Measurements from ENCODE around the gene NUP54. TPM values are rescaled to one million over a fixed set of nuclear protein-coding genes. Genes with fewer than 3 reads are reported as not detected.

NUP54 gene
- total and polyA plus RNA-seq, 2 of the 8 experiments (the other 6 are each of a cell fraction or from before 2014, with no cell fraction given), result 51.4 to 103 TPM

DNA sequence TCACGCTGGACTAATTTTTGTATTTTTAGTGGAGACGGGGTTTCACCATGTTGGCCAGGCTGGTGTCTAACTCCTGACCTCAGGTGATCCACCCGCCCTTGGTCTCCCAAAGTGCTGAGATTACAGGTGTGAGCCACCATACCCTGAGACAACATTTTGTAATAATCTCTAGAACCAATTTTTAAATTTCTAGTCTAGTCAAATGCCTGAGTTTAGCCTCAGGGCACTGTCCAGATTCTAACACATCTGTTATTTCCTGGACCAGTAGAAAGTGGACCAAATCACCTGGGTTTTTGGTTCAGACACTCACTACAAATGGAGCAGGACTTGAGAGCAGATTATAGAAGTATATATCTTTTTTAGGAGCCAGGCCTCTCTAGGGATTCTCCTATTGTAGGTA lies 52.1 kb downstream of the NUP54 start:
- Histone ChIP-seq H4K5ac (ENCODE audit: insufficient read length, low read depth, low read length) (no peak overlapping the region), H2BK15ac (ENCODE audit: low read length) (no peak overlapping the region), H3K4ac (replicated peaks; ENCODE audit: insufficient read length, low read depth, low read length) (no peak overlapping the region), H3K27ac (ENCODE audit: low read depth, low read length) (no peak overlapping the region), H2BK12ac (ENCODE audit: low read depth, low read length) (no peak overlapping the region), H3K9ac (replicated peaks in 1 of 4; ENCODE audit: extremely low read depth in 1 of 4, low read depth in 3 of 4, low read length in 3 of 4) (no peak overlapping the region), H4K91ac (replicated peaks; ENCODE audit: insufficient read length, low read length) (no peak overlapping the region), H2AK5ac (ENCODE audit: low read depth, low read length) (no peak overlapping the region), H2AFZ (ENCODE audit: low read length) (no peak overlapping the region), H2BK5ac (ENCODE audit: low read depth, low read length) (no peak overlapping the region), H4K8ac (ENCODE audit: extremely low read depth, insufficient read depth, low read length) (no peak overlapping the region), H3K27me3 (replicated peaks in 1 of 4; ENCODE audit: control insufficient read depth in 3 of 4, extremely low read depth in 1 of 4, insufficient read depth in 3 of 4, low read length in 3 of 4) (no peaks in the 10 kb centered on the region), H3K23me2 (ENCODE audit: low read depth, low read length) (no peaks in the 10 kb centered on the region), H3K23ac (ENCODE audit: insufficient read length) (no peak overlapping the region), H3K36me3 (ENCODE audit: control insufficient read depth in 2 of 4, insufficient read depth in 4 of 4, low read length in 3 of 4) (no peaks in the 10 kb centered on the region), H3K79me1 (ENCODE audit: low read depth, low read length) (no peaks in the 10 kb centered on the region), H2BK20ac (ENCODE audit: low read length) (no peak overlapping the region), H3K79me2 (ENCODE audit: control insufficient read depth in 1 of 2, insufficient read depth in 2 of 2, low read length in 2 of 2) (no peaks in the 10 kb centered on the region), H3K4me3 (ENCODE audit: extremely low read depth in 1 of 4, insufficient read depth in 2 of 4, low read depth in 3 of 4, low read length in 4 of 4) (no peak overlapping the region), H3K9me3 (ENCODE audit: insufficient read depth in 2 of 2, low read depth in 1 of 2, low read length in 1 of 2) (0 out of 4 replicates have a peak, but pooled peaks cover 0 to 2% of the 10 kb centered on the region in 2 experiments), H2BK120ac (replicated peaks; ENCODE audit: low read depth, low read length) (no peak overlapping the region), H4K20me1 (replicated peaks in 1 of 2; ENCODE audit: control insufficient read depth in 1 of 2, insufficient read depth in 2 of 2, low read length in 2 of 2) (no peaks in the 10 kb centered on the region), H3K56ac (replicated peaks; ENCODE audit: insufficient read length, low read depth, low read length) (no peak overlapping the region), H3K14ac (ENCODE audit: insufficient read length) (no peak overlapping the region), H3K4me1 (replicated peaks in 1 of 4; ENCODE audit: control insufficient read depth in 3 of 4, insufficient read depth in 4 of 4, low read length in 3 of 4) (no peaks in the 10 kb centered on the region), H3K18ac (ENCODE audit: extremely low read depth, low read length) (no peak overlapping the region), H3K4me2 (ENCODE audit: insufficient read depth in 1 of 2, low read depth in 2 of 2, low read length in 2 of 2) (no peak overlapping the region)
- ChIA-PET POLR2A (ENCODE audit: partially characterized antibody) (no interaction called here), CTCF (ENCODE audit: partially characterized antibody) (interaction anchor here (1.3 to 6.0 kb wide), 2 partner anchors 9 to 10 kb away, joined by 3 to 26 read pairs; no protein-coding TSS in a partner anchor)
- no peak for TF ChIP-seq HDAC6 (IDR thresholded peaks at IDR 0.05; ENCODE audit: low read depth, low read length)
- no peak for TF ChIP-seq SIN3A (conservative IDR thresholded peaks at IDR 0.05 in 1 of 2, IDR thresholded peaks at IDR 0.05 in 1 of 2; ENCODE audit: low read depth in 1 of 2, low read length in 2 of 2)
- TF ChIP-seq TEAD4 (IDR thresholded peaks at IDR 0.05; ENCODE audit: low read depth, low read length), result no peak
- TF ChIP-seq, protein P1, sequence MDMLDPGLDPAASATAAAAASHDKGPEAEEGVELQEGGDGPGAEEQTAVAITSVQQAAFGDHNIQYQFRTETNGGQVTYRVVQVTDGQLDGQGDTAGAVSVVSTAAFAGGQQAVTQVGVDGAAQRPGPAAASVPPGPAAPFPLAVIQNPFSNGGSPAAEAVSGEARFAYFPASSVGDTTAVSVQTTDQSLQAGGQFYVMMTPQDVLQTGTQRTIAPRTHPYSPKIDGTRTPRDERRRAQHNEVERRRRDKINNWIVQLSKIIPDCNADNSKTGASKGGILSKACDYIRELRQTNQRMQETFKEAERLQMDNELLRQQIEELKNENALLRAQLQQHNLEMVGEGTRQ (IDR thresholded peaks at IDR 0.05; ENCODE audit: low read length), result no peak
- no peak for FAIRE-seq
- no peak for DNase-seq (ENCODE audit: low read depth in 1 of 2, low spot score in 2 of 2)
- 92% methylated on average over 3 of the region's 3 CpGs; no CpG with 5 or more reads in 1 of the 2 experiments for WGBS, 2 experiments (ENCODE audit: extremely low coverage in 1 of 2, insufficient coverage in 1 of 2, insufficient read length in 1 of 2, insufficient replicate concordance in 2 of 2, low coverage in 1 of 2, low lambda C conversion rate in 2 of 2, missing lambda C conversion rate in 1 of 2)

Data from H1 (cell line).